GM23338 (cell line): ENCODE results near the gene UPP1.

Source experiments
- CTCF ChIP-seq, 2 experiments: fragments of 200-600 bp in 1 of 2; sonication (generic) in 1 of 2; conservative IDR thresholded peaks; 2 replicates each; pipeline versions ENCODE4 v1.5.1 to v1.6.1; 2016 to 2017; ENCODE audit warnings: antibody characterized with exemption in 2 of 2, low read depth in 2 of 2, mild to moderate bottlenecking in 2 of 2, moderate library complexity in 1 of 2
- POLR2AphosphoS5 ChIP-seq: IDR thresholded peaks from 2 replicates; pipeline ENCODE4 v1.6.1; 2016; ENCODE audit warnings: antibody characterized with exemption, low read depth

GRCh38 chr7:48098846-48099245, 9.8 kb downstream of the UPP1 start:
- no peak for TF ChIP-seq CTCF (conservative IDR thresholded peaks at IDR 0.05; ENCODE audit: low read depth in 2 of 2)
- no peak for TF ChIP-seq POLR2AphosphoS5
